ENCODE measurements around the gene PRDM11.

PRDM11 gene

DNA sequence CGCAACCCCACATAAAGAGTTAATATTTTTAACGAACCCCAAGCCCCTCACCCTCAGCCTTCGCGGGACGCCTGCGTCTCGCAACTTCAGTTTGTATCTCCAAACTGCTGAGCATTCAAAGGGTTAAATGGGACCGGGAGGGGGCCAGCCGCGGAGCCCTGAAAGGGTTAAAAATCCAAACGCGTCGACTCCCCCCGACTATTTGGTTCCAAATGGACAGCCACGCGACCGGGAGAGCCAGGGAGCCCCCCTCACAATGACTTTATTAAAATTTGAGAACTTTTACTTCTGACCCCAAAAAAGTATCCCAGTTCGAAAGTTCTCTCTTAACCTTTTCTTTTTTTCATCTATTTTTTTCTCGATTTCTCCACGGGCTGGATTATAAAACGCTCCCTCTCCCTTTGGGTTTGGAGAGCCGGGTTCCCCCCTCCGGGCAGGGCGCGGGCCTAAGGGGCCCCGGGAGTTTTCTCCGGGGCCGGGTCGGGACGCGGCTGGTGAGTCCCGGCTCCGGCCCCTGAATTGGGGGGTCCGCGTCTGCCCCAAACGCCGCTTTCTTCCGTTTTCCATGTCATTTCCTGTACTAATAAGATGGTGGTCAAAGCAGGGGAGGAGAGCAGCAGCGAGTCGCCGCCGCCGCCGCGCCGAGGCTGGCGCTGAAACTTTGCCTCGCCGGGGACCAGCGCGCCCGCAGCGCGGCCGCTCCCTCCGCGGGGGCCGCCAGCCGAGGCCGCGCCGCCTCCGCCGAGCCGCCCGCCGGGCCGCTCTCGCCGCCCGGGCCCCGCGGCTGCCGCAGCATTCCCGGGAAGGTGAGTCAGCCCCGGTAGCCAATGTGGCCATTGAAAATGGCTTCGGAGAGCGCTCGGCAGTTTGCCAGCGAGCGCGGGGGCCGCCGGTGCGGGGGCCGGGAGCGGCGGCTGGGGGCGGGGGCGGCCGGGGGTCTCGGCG lies at the start of gene PRDM11:
Gene PRDM11 (plus strand): TSS at position 568 of the 945 bp plus-strand sequence. CDS start 35,128 bp downstream, outside the sequence.
- peak; percentile 27 for DNase-seq (ENCODE audit: low read depth)
- H3K4me3 ChIP-seq (ENCODE audit: control insufficient read depth, low read depth, low read length), result peak within 1 kb of the TSS; percentile 80
- TF ChIP-seq, protein P1, sequence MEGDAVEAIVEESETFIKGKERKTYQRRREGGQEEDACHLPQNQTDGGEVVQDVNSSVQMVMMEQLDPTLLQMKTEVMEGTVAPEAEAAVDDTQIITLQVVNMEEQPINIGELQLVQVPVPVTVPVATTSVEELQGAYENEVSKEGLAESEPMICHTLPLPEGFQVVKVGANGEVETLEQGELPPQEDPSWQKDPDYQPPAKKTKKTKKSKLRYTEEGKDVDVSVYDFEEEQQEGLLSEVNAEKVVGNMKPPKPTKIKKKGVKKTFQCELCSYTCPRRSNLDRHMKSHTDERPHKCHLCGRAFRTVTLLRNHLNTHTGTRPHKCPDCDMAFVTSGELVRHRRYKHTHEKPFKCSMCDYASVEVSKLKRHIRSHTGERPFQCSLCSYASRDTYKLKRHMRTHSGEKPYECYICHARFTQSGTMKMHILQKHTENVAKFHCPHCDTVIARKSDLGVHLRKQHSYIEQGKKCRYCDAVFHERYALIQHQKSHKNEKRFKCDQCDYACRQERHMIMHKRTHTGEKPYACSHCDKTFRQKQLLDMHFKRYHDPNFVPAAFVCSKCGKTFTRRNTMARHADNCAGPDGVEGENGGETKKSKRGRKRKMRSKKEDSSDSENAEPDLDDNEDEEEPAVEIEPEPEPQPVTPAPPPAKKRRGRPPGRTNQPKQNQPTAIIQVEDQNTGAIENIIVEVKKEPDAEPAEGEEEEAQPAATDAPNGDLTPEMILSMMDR (IDR thresholded peaks at IDR 0.05; ENCODE audit: control insufficient read depth, insufficient read depth, low read depth, low read length, missing control alignments), result no peak

DNA sequence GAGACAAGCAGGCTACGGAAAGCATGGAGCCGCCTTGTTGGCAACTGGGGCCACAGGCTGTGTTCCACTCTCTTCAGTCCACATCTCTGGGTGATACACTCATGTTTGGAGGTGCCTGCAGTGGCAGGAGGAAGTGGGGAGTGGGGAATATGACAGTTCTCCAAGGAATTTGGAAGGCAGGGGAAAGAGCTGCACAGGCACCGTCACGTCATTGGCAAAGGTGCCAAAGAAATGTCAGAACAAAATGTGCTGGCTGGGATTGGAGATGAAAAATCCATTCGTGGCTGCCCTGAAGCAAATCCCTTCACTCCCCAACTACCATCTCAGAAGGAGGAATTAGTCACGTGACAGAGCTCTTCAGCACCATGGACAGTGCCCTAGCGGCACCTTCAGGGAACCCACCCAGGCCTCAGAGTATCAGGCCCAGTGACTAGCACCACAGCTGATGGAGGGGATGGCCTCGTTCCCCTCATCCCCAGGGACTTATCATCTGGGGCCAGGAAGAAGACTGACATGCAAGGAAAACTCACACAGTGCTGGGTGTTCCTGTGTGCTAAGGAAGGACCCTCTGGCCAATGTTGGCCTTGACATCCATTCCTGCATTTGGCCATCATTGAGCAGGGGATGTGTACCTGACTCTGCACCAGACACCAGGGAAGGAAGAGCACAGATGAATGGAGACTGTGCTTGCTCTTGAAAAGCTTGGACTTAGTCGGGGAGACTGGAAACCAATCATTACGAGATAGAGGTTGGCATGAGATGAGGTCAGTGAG lies 48.5 kb upstream of the PRDM11 start:
- H3K4me3 ChIP-seq (ENCODE audit: control insufficient read depth, low read depth, low read length), result no peak overlapping the region
- no peak for DNase-seq (ENCODE audit: low read depth)
- TF ChIP-seq, protein P1 (IDR thresholded peaks at IDR 0.05; ENCODE audit: control insufficient read depth, insufficient read depth, low read depth, low read length, missing control alignments), result no peak

DNA sequence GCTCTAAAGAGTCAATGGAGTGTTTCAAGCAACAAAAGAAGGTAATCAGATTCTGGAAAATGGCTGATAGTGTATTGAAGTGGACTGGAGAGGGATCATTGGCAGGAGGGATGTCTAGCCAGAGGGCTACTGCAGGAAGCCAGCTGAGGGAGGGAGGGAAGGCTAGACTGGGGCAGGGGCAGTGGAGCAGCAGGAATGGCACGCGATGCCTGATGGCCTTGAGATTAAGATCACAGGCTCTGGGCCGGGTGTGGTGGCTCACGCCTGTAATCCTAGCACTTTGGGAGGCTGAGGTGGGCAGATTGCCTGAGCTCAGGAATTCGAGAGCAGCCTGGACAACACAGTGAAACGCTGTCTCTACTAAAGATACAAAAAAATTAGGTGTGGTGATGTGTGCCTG lies 47.5 kb upstream of the PRDM11 start:
- TF ChIP-seq, protein P1 (IDR thresholded peaks at IDR 0.05; ENCODE audit: control insufficient read depth, insufficient read depth, low read depth, low read length, missing control alignments), result no peak
- DNase-seq (ENCODE audit: low read depth), result no peak
- no peak overlapping the region for H3K4me3 ChIP-seq (ENCODE audit: control insufficient read depth, low read depth, low read length)

DNA sequence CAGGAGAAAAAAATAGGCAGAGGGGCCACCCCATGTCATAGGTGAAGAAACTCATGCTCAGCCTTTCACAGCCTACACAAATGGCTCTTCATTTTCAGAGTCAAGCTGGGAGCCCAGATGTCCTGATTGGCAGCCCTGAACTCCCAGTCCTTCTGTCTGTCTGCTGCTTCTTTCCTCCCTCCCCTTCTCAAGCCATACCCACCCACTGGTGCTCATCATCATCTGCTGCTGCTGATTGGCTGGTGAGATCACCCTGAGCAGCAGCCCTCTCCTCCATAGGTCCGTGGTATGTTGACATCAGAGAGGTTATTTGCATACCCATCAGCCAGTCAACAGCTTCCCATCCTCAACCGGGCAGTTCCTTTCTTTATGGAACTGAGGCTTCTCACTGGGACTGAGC lies 46.1 kb upstream of the PRDM11 start:
- TF ChIP-seq, protein P1 (IDR thresholded peaks at IDR 0.05; ENCODE audit: control insufficient read depth, insufficient read depth, low read depth, low read length, missing control alignments), result no peak
- no peak for DNase-seq (ENCODE audit: low read depth)
- H3K4me3 ChIP-seq (ENCODE audit: control insufficient read depth, low read depth, low read length), result no peak overlapping the region

DNA sequence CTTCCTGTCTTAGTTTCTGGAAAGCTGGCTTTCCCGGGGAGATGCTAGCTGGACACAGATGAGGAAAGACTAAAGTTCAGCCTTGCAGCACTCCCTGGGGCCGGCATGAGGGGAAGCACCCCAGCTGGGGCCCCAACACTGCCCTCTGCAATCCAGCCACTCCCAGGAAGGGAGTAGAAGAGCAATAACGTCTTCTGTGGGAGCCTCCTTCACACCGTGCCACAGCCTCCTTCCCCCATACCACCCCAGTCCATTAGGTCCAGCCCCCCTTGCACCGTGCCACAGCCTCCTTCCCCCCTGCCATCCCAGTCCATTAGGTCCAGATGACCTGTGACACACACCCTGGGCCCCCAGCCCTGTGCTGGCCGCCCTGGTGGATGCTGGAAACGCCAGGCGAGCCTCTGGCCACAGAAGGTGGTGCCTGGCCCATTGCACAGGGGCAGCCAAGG lies 44.1 kb upstream of the PRDM11 start:
- no peak for DNase-seq (ENCODE audit: low read depth)
- no peak overlapping the region for H3K4me3 ChIP-seq (ENCODE audit: control insufficient read depth, low read depth, low read length)
- TF ChIP-seq, protein P1 (IDR thresholded peaks at IDR 0.05; ENCODE audit: control insufficient read depth, insufficient read depth, low read depth, low read length, missing control alignments), result no peak

DNA sequence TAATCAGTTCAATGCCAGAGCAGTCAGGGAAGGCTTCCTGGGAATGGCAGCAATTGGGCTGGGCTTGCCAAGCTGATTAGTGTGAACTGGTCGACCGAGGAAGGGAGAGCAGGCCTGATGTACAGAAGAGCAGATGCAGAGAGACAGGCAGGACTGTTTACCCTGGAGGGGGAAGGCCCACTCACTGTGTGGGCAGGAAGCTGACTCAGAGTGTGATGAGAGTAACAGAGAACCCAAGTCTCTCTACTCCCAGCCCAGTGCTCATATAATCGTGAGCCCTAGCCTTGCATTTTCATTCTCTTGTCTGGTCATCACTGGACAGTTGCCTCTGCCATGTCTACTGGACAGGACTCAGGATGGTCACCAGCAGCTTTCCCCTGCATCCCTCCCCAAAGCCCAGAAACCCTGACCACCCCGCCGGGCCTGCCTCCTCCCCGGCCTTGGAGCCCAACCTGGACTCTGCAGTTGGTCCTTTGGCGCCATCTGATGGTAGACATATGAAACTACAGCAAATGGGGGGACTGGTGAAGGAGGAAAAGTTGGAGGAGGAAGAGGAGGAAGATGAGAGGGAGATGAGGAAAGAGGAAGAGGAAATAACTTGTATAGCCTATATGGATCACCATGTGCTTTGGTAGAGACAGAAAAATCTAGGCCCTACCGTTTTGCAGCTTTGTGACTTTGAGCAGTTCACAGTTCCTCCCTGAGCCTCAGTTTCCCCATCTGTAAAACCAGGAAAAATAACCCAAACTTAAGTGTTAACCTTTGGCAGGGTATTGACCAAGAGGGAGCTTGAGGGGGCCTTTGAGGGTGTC lies 43.4 kb upstream of the PRDM11 start:
- TF ChIP-seq, protein P1 (IDR thresholded peaks at IDR 0.05; ENCODE audit: control insufficient read depth, insufficient read depth, low read depth, low read length, missing control alignments), result peak; percentile 97
- peak; percentile 57 for DNase-seq (ENCODE audit: low read depth)
- no peak overlapping the region for H3K4me3 ChIP-seq (ENCODE audit: control insufficient read depth, low read depth, low read length)
